Measurements from ENCODE around the gene OR11L1.

Gene OR11L1

DNA sequence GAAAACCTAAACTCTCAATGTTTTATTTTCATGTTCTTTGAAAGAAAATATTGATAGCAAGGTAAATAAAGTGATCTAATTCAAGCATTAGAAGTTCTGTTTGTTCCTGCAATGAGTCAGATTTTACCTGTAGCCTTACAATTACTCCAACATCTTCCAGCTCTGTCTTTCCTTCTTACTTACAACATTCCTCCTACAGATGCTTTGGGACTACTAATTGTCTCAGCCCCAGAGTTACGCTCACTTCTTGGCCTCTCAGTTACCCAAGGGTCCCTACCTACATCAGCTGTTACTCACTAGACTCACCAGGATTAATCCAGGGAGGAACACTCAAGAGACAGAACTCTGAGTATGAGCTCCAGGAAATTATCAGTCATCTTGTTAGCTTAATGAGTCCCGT is 44.2 kb downstream of the OR11L1 start:
- DNase-seq = no peak
